Measurements from ENCODE around the gene RPL28. TPM values are rescaled to one million over a fixed set of nuclear protein-coding genes. Genes with fewer than 3 reads are reported as not detected.

The RPL28 gene
- total and polyA plus RNA-seq, 5 donors = 656 to 1,015 (median 773) TPM

DNA sequence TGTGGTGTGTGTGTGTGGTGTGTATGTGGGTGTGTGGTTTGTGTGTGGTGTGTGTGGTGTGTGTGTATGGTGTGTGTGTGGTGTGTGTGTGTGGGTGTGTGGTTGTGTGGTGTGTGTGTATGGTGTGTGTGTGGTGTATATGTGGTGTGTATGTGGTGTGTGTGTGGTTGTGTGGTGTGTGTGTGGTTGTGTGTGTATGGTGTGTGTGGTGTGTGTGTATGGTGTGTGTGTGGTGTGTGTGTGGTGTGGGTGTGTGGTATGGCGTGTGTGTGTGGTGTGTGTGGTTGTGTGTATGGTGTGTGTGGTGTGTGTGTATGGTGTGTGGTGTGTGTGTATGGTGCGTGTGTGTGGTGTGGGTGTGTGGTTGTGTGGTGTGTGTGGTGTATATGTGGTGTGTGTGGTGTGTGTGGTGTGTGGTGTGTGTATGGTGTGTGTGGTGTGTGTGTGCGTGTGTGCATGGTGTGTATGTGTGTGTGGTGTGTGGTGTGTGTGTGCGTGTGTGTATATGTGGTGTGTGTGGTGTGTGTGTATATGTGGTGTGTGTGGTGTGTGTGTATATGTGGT lies 48.7 kb downstream of the RPL28 start:
- Histone ChIP-seq H3K27me3 (ENCODE audit: control insufficient read depth, insufficient read depth) (no peaks in the 10 kb centered on the region), H3K9me3 (ENCODE audit: control insufficient read depth, low read length) (no peaks in the 10 kb centered on the region), H3K27ac (ENCODE audit: low read length) (no peak overlapping the region), H3K4me3 (ENCODE audit: low read length) (no peak overlapping the region), H3K4me1 (ENCODE audit: control insufficient read depth, insufficient read depth, low read length) (no peaks in the 10 kb centered on the region)
- 92% methylated on average over 4 of the region's 4 CpGs for WGBS
- ATAC-seq (no peak), DNase-seq (no peak)
- intact Hi-C loops (cut with DNase I) = no loop called here

DNA sequence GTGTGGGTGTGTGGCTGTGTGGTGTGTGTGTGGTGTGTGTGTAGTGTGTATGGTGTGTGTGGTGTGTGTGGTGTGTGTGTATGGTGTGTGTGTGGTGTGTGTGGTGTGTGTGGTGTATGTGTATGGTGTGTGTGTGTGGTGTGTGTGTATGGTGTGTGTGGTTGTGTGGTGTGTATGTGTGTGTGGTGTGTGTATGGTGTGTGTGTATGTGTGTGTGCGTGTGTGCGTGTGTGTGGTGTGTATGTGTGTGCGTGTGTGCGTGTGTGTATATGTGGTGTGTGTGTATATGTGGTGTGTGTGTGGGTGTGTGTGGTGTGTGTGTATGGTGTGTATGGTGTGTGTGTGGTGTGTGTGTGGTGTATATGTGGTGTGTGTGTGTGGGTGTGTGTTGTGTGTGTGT lies 49.3 kb downstream of the RPL28 start:
- H3K27me3 ChIP-seq (ENCODE audit: control insufficient read depth, insufficient read depth) = no peaks in the 10 kb centered on the region
- H3K27ac ChIP-seq (ENCODE audit: low read length) = no peak overlapping the region
- ATAC-seq (no peak), DNase-seq (no peak)
- H3K9me3 ChIP-seq (ENCODE audit: control insufficient read depth, low read length) = no peaks in the 10 kb centered on the region
- H3K4me3 ChIP-seq (ENCODE audit: low read length) = no peak overlapping the region
- 94% methylated on average over 4 of the region's 4 CpGs for WGBS
- intact Hi-C loops (cut with DNase I) = no loop called here
- H3K4me1 ChIP-seq (ENCODE audit: control insufficient read depth, insufficient read depth, low read length) = no peaks in the 10 kb centered on the region

DNA sequence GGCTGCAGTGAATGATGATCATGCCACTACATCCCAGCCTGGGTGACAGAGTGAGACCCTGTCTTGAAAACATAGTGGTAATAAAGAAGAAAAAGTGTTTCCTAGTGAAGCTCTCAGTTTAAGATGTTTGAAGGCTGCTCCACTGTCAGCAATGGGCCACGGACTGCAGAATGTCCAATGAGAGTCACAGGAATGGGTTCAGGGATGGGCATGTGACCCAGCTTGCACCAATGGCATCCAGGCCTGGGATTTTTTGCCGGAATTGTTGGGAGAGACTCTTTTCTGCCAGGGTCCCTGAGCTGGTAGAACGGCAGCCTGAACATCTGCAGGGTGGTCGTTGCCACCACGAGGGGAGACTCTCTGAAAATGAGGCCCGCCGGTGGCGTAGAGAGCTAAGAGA lies 51.1 kb downstream of the RPL28 start:
- no peaks in the 10 kb centered on the region for H3K4me1 ChIP-seq (ENCODE audit: control insufficient read depth, insufficient read depth, low read length)
- DNase-seq (no peak), ATAC-seq (no peak)
- 40% methylated on average over 8 of the region's 8 CpGs for WGBS
- no peak overlapping the region for H3K4me3 ChIP-seq (ENCODE audit: low read length)
- no peaks in the 10 kb centered on the region for H3K27me3 ChIP-seq (ENCODE audit: control insufficient read depth, insufficient read depth)
- intact Hi-C loops (cut with DNase I) = no loop called here
- H3K27ac ChIP-seq (ENCODE audit: low read length) = no peak overlapping the region
- H3K9me3 ChIP-seq (ENCODE audit: control insufficient read depth, low read length) = no peaks in the 10 kb centered on the region

DNA sequence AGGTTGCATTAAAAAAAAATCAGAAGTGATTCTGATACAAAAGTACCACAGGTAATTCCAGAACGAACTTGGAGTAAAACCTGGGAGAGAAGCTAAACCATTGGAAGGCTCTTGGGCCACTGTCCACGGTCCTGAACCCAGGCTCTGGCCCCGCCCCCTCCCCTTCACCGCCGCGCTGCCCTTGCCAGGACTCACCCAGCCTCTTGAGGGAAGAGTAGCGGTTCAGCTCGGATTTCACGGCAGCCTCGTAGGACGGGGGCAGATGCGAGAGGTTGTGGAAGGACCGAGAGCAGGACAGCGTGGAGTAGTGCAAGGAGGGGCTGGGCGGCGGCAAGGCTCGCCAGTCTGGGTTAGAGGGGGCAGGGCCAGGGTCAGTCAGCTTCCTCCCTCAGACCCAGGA lies 51.7 kb downstream of the RPL28 start:
- 3% methylated on average over 17 of the region's 17 CpGs for WGBS
- ATAC-seq = peak; percentile 66 to 77
- Histone ChIP-seq H3K27ac (ENCODE audit: low read length) (no peak overlapping the region), H3K4me1 (ENCODE audit: control insufficient read depth, insufficient read depth, low read length) (no peaks in the 10 kb centered on the region), H3K4me3 (ENCODE audit: low read length) (no peak overlapping the region), H3K9me3 (ENCODE audit: control insufficient read depth, low read length) (no peaks in the 10 kb centered on the region), H3K27me3 (ENCODE audit: control insufficient read depth, insufficient read depth) (no peaks in the 10 kb centered on the region)
- peak; percentile 50 to 84 (median 84) for DNase-seq
- intact Hi-C loops (cut with DNase I) = no loop called here

DNA sequence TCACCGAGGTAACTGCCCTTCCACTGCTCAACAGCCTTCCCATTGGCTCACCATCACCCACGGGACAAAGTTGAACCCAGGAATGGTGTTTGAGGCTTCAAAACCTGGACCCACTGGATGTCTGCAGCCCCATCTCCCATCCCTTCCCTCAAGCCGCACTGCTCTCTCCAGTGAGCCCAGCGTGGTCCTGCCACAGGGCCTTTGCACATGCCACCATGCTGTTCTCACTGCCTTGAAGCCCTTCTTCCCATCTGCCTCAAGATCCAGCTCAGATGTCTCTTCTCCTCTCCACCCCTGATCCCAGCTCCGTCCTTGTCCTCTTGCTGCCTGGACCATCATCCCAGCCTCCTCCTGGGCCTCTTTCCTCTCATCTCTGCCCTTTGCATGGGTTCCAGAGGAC lies 53.3 kb downstream of the RPL28 start:
- no peak for ATAC-seq
- H3K27me3 ChIP-seq (ENCODE audit: control insufficient read depth, insufficient read depth) = no peaks in the 10 kb centered on the region
- WGBS = 78% methylated on average over 5 of the region's 5 CpGs
- DNase-seq = no peak
- H3K9me3 ChIP-seq (ENCODE audit: control insufficient read depth, low read length) = no peaks in the 10 kb centered on the region
- H3K4me1 ChIP-seq (ENCODE audit: control insufficient read depth, insufficient read depth, low read length) = no peaks in the 10 kb centered on the region
- intact Hi-C loops (cut with DNase I) = no loop called here
- H3K27ac ChIP-seq (ENCODE audit: low read length) = no peak overlapping the region
- H3K4me3 ChIP-seq (ENCODE audit: low read length) = no peak overlapping the region

DNA sequence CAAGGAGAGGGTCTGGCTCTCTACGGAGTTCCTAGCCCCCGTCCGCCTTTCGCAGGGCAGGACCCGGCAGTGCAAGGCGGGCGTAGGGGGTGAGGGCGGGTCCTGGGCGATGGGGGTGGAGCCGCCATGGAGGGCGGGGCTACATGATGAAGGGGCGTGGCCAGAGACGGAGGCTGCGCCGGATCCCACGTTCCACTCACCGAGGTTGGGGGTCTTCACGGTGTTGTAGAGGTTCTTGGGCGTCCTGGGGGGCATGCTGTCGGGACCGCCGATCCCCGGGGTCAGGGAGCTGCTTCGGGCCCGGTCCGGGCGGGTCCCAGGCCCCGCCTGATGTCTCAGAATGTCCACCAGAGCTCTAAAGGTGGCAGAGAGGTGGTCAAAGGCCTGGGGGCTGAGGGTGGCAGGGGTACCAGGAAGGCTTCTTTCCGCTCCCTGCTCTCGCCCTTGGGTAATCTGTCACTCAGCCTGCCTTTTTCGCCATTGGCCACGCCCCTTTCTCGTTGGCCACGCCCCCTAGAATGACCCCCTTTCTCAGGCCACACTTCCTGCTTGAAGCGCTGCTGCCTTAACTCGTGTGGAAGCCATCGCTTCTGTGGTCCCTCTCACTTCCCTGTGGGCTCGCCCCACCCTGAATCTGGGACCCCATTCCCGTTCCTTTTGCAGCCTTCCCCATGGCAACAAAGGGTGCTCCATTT lies 54.8 kb downstream of the RPL28 start:
- H3K27ac ChIP-seq (ENCODE audit: low read length) = no peak overlapping the region
- H3K4me1 ChIP-seq (ENCODE audit: control insufficient read depth, insufficient read depth, low read length) = no peaks in the 10 kb centered on the region
- H3K27me3 ChIP-seq (ENCODE audit: control insufficient read depth, insufficient read depth) = no peaks in the 10 kb centered on the region
- intact Hi-C loops (cut with DNase I) = no loop called here
- H3K4me3 ChIP-seq (ENCODE audit: low read length) = no peak overlapping the region
- 8% methylated on average over 39 of the region's 39 CpGs for WGBS
- no peaks in the 10 kb centered on the region for H3K9me3 ChIP-seq (ENCODE audit: control insufficient read depth, low read length)
- DNase-seq = peak in 2 of 3 donors; percentile 62 to 68
- ATAC-seq = no peak

DNA sequence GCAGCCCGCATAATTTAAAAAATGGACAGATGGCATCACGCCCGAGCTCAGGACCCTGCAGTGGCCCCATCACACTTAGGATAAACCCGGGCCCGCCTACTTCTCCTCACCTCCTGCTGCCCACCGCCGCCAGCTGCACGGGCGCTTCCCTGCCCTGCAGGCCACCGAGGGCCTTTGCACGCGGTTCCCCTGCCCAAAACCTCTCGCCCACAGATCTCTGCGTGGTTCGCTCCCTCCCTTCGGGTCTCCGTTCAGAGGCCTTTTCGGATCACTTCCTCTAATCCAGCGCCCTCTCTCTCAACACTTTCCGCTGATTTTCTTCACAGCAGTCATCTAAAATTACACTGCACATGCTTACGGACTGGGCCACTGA lies 55.6 kb downstream of the RPL28 start:
- ATAC-seq (no peak), DNase-seq (no peak)
- Histone ChIP-seq H3K4me1 (ENCODE audit: control insufficient read depth, insufficient read depth, low read length) (no peaks in the 10 kb centered on the region), H3K27me3 (ENCODE audit: control insufficient read depth, insufficient read depth) (no peaks in the 10 kb centered on the region), H3K9me3 (ENCODE audit: control insufficient read depth, low read length) (no peaks in the 10 kb centered on the region), H3K4me3 (ENCODE audit: low read length) (no peak overlapping the region), H3K27ac (ENCODE audit: low read length) (no peak overlapping the region)
- intact Hi-C loops (cut with DNase I) = no loop called here
- WGBS = 4% methylated on average over 21 of the region's 21 CpGs

DNA sequence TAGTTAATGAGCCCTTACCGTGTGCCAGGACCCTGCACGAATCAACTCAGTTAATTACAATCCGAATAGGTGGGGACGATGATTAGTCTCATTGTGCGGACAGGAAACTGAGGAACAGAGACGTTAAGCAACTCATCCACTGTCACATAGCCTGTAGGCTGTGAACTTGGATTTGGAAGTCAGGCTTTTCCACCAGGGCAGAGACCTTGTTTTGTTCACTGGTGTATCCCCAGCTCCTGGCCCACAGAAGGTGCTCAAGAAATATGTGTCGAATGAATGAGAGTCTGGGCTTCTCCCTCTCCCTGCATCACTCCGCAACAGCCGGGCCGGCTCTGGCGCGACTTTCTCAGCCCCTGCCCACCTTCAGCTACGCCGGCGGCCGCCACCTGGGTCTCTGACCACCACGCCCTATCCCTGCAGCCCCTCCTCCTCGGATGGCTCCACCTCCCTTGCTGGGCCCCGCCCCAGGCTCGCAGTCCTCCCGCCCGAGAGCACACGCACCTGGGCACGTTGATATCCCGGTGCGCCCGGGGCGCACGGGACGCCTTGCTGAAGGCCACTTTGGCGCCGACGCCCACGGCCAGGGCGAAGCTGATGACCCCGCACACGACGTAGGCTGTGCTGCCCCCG lies 56.1 kb downstream of the RPL28 start:
- ATAC-seq (no peak), DNase-seq (peak in 1 of 3 donors; percentile 53)
- H3K27me3 ChIP-seq (ENCODE audit: control insufficient read depth, insufficient read depth) = no peaks in the 10 kb centered on the region
- no peaks in the 10 kb centered on the region for H3K4me1 ChIP-seq (ENCODE audit: control insufficient read depth, insufficient read depth, low read length)
- H3K9me3 ChIP-seq (ENCODE audit: control insufficient read depth, low read length) = no peaks in the 10 kb centered on the region
- 3% methylated on average over 39 of the region's 39 CpGs for whole genome bisulfite sequencing
- H3K4me3 ChIP-seq (ENCODE audit: low read length) = no peak overlapping the region
- intact Hi-C loops (cut with DNase I) = no loop called here
- no peak overlapping the region for H3K27ac ChIP-seq (ENCODE audit: low read length)

DNA sequence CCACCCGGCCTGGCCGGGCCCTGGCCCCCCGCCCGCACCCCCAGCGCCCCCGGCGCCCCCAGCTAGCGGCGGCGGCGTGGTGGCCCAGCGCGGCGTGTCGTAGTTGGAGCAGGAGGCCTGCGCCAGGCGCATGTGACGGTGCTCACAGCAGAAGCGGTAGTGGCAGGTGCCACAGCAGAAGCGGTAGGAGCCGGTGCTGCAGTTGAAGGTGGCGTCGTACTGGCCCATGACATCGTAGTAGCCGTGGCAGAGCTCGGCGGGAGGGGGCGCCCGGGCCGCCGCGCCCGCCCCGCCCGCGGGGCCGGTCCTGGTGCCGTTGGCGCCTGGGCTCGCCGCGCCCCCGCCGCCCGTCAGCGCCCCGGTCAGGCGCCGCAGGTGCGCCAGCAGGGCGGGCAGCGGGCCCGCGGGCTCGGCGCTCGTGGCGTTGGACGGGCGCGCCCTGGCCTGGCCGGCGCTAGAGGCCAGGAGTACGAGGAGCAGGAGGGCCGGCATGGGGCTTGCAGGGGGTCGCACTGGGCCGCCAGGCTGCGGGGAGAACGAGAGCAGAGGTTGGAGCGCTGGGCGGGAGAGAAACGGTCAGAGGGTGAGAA lies 56.7 kb downstream of the RPL28 start:
- DNase-seq = no peak
- intact Hi-C loops (cut with DNase I) = no loop called here
- 1% methylated on average over 72 of the region's 72 CpGs for WGBS

DNA sequence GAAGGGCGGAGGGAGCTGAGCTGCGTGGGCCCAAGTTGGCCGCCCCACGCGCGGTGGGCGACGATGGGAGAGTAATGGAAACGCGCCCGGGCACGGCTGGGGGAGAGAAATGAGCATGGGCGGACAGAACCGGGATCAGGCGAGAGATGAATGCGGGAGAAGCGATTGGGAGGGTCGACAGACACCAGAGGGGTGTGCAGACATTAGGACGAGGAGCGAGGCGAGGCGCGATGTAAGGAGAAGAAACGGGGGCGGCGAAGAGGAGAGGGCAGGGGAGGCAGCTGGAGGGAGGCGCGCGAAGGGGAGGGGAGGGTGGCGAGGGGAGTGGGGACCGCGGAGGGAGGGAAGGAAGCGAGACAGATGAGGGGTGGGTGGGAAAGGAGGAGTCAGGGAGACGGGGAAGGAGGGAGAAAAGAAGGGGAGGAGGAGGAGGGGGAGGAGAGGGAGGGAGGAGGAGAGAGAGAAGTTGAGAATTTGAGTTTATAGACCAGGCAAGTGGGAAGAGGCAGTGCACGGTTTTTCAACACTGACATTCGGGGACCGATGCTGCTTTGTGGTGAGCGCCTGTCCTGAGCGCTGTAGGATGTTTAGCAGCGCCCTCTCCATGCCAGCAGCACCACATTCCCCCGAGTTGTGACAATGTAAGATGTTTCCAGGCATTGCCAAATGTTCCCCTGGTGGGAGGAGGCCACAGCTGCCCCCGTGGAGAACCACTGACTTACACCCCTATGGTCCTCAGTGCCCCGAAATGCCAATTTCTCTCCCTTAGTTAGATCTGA lies 57.5 kb downstream of the RPL28 start, which contains the start of gene SHISA7:
TSS of gene SHISA7 (minus strand) at position 256 of the 779 bp plus-strand sequence. CDS start 437 bp downstream, outside the sequence.
- intact Hi-C loops (cut with DNase I) = no loop called here
- H3K27me3 ChIP-seq (ENCODE audit: control insufficient read depth, insufficient read depth) = no peaks in the 10 kb centered on the region
- no peak within 1 kb of the TSS for H3K27ac ChIP-seq (ENCODE audit: low read length)
- no peak within 1 kb of the TSS for H3K4me3 ChIP-seq (ENCODE audit: low read length)
- H3K9me3 ChIP-seq (ENCODE audit: control insufficient read depth, low read length) = no peaks in the 10 kb centered on the region
- WGBS = 2% methylated on average over 43 of the region's 43 CpGs
- ATAC-seq = no peak
- DNase-seq = no peak
- no peaks in the 10 kb centered on the region for H3K4me1 ChIP-seq (ENCODE audit: control insufficient read depth, insufficient read depth, low read length)

More for the DNA sequence above, 56.7 kb downstream of the RPL28 start:
- Histone ChIP-seq H3K27me3 (ENCODE audit: control insufficient read depth, insufficient read depth) (no peaks in the 10 kb centered on the region), H3K4me3 (ENCODE audit: low read length) (no peak overlapping the region), H3K27ac (ENCODE audit: low read length) (no peak overlapping the region), H3K4me1 (ENCODE audit: control insufficient read depth, insufficient read depth, low read length) (no peaks in the 10 kb centered on the region), H3K9me3 (ENCODE audit: control insufficient read depth, low read length) (no peaks in the 10 kb centered on the region)
- no peak for ATAC-seq
